ENCODE results near the gene PACC1. TPM values are rescaled to one million over a fixed set of nuclear protein-coding genes. Genes with fewer than 3 reads are reported as not detected.

The PACC1 gene
- total RNA-seq, 1 donor from 2014 or later = 9.7 TPM

- H3K9me3 ChIP-seq = no peaks in the 10 kb centered on the region
Measured at GRCh38 chr1:212434992-212435391, 20.3 kb upstream of the PACC1 start.

GRCh38 chr1:212433577-212434462, 19.1 kb upstream of the PACC1 start:
- Histone ChIP-seq H3K4me1 (peaks cover 9% of the 10 kb centered on the region), H3K36me3 (no peaks in the 10 kb centered on the region), H3K27me3 (no peaks in the 10 kb centered on the region), H3K27ac (peak overlapping the region; percentile 75), H3K4me3 (peak overlapping the region; percentile 67), H3K9me3 (no peaks in the 10 kb centered on the region)
- DNase-seq (no peak), ATAC-seq (no peak)
- no peak for TF ChIP-seq CTCF (IDR thresholded peaks at IDR 0.05)
- intact Hi-C loops (cut with DNase I) = no loop called here

More at GRCh38 chr1:212434992-212435391, 20.3 kb upstream of the PACC1 start:
- H3K36me3 ChIP-seq = no peaks in the 10 kb centered on the region
- H3K27me3 ChIP-seq = no peaks in the 10 kb centered on the region
- H3K4me1 ChIP-seq = peaks cover 9% of the 10 kb centered on the region
- TF ChIP-seq CTCF (IDR thresholded peaks at IDR 0.05) = no peak
- H3K27ac ChIP-seq = no peak overlapping the region
- ATAC-seq (no peak), DNase-seq (no peak)
- intact Hi-C loops (cut with DNase I) = no loop called here
- H3K4me3 ChIP-seq = no peak overlapping the region

DNA sequence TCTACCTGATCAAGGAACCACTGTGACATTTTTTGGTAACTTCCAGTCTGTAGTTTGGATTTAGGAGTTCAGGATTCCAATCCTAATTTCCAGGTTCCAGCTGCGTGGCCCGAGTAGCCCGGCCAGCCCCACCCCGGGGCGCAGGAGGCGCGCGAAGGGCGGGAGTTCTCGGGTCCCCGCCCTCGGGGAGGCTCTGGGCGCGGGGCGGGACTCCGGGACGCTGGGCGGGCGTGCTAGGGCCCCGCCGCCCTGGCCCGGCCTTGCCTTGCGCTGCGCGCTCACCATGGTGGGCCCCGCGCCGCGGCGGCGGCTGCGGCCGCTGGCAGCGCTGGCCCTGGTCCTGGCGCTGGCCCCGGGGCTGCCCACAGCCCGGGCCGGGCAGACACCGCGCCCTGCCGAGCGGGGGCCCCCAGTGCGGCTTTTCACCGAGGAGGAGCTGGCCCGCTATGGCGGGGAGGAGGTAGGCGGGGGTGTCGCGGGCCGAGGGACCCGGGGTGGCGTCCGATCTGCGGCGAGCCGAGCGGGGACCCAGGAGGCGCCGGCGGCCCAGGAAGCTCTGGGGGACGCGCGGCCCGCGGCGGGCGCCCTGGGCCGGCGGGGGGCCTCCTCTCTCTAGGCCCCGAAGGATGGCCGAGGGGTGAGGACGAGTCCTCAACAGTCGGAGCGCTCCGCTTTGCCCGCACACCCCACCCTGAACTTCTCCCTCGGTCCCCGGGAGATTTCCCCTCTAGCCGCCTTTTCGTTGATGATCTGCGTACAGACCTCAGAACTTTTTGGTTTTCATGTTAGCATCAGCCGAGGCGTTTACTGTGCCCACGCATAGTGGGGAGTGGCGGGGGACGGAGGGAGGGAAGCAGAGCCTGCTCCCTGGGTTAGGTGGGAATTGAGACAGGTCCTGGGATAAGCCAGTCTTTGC, 18.2 kb upstream of the PACC1 start, which contains the start of gene NENF:
NENF (plus strand) TSS at position 260 of the 916 bp plus-strand sequence; CDS start at position 284, 24 bp downstream.
- Histone ChIP-seq H3K27me3 (no peaks in the 10 kb centered on the region), H3K9me3 (no peaks in the 10 kb centered on the region), H3K4me1 (peaks cover 9% of the 10 kb centered on the region), H3K4me3 (peak within 1 kb of the TSS; percentile 67), H3K36me3 (no peaks in the 10 kb centered on the region), H3K27ac (peak within 1 kb of the TSS; percentile 75)
- peak; percentile 99 for ATAC-seq
- intact Hi-C loops (cut with DNase I) = no loop called here
- DNase-seq = peak; percentile 93
- TF ChIP-seq CTCF (IDR thresholded peaks at IDR 0.05) = no peak

- Histone ChIP-seq H3K27ac (peak overlapping the region; percentile 63), H3K36me3 (no peaks in the 10 kb centered on the region), H3K4me1 (peaks cover 9% of the 10 kb centered on the region), H3K4me3 (peak overlapping the region; percentile 67), H3K27me3 (no peaks in the 10 kb centered on the region), H3K9me3 (no peaks in the 10 kb centered on the region)
- ATAC-seq (no peak), DNase-seq (no peak)
- intact Hi-C loops (cut with DNase I) = no loop called here
- no peak for TF ChIP-seq CTCF (IDR thresholded peaks at IDR 0.05)
Measured at GRCh38 chr1:212432272-212432660, 17.6 kb upstream of the PACC1 start.

- Histone ChIP-seq H3K4me1 (peaks cover 9% of the 10 kb centered on the region), H3K4me3 (no peak overlapping the region), H3K36me3 (no peaks in the 10 kb centered on the region), H3K27ac (peak overlapping the region; percentile 39), H3K9me3 (no peaks in the 10 kb centered on the region), H3K27me3 (no peaks in the 10 kb centered on the region)
- DNase-seq = no peak
- ATAC-seq = no peak
- intact Hi-C loops (cut with DNase I) = no loop called here
- no peak for TF ChIP-seq CTCF (IDR thresholded peaks at IDR 0.05)
Measured at GRCh38 chr1:212431644-212432043, 17.0 kb upstream of the PACC1 start.

Measured in upper lobe of right lung (tissue), 1 donor.